Left lobe of liver (tissue), 2 donors: ENCODE measurements around the gene CRYGN. TPM values are rescaled to one million over a fixed set of nuclear protein-coding genes. Genes with fewer than 3 reads are reported as not detected.

Source experiments
- ATAC-seq: fragments of 200-7000 bp; cut with Tn5 transposase; one replicate; pipeline ENCODE4 v1.9.1; 2020; ENCODE audit warnings: mild to moderate bottlenecking, moderate library complexity
- DNase-seq: peaks from one replicate; pipeline ENCODE4 v3.0.0-alpha.2; 2020; ENCODE audit warnings: low spot score
- total RNA-seq: library from RNA; stranded (reverse); gene quantifications from one replicate; pipeline ENCODE4 v1.2.1, GENCODE V29; 2021
- donor health status: DM: no; HTN: no; CAD: no; lungs with moderate emphysema.
- donor health status: DM: no; HTN: yes; CAD: no.

Gene CRYGN
- total RNA-seq, 1 donor from 2014 or later = not detected

- no peak for DNase-seq
- peak; percentile 20 for ATAC-seq
These were observed 58.4 kb downstream of the CRYGN start for GRCh38 chr7:151381348-151382078.

GRCh38 chr7:151381098-151381347, 58.9 kb downstream of the CRYGN start:
- DNase-seq (no peak), ATAC-seq (no peak)

GRCh38 chr7:151380199-151381097, 59.5 kb downstream of the CRYGN start:
- peak; percentile 12 for ATAC-seq
- DNase-seq = no peak

- ATAC-seq (peak; percentile 20), DNase-seq (no peak)
These were observed 60.3 kb downstream of the CRYGN start for GRCh38 chr7:151379534-151380198.

GRCh38 chr7:151379193-151379520, 60.8 kb downstream of the CRYGN start:
- DNase-seq = no peak
- ATAC-seq = peak; percentile 13

Other genes starting within 250 kb of the CRYGN start
- gene H2BK1, start 229.7 kb downstream of the CRYGN start, total RNA-seq = not detected
- 7.8 TPM for gene ABCF2, start 212.9 kb downstream of the CRYGN start, total RNA-seq
- 16.1 TPM for gene CHPF2, start 207.7 kb downstream of the CRYGN start, total RNA-seq
- 2.2 TPM for gene SMARCD3, start 191.4 kb downstream of the CRYGN start, total RNA-seq
- gene NUB1, start 98.3 kb downstream of the CRYGN start, total RNA-seq = 19.0 TPM
- 0.28 TPM for gene WDR86, start 30.1 kb downstream of the CRYGN start, total RNA-seq
- gene RHEB, start 79.8 kb upstream of the CRYGN start, total RNA-seq = 34.0 TPM